GM18861 (cell line): Measurements from ENCODE around the gene SLC24A5.

Experiments used
- ATAC-seq: cut with Tn5 transposase; IDR thresholded peaks from one replicate; pipeline ENCODE4 v1.9.1; 2021; ENCODE audit not compliant: unreplicated experiment

SLC24A5 gene

DNA sequence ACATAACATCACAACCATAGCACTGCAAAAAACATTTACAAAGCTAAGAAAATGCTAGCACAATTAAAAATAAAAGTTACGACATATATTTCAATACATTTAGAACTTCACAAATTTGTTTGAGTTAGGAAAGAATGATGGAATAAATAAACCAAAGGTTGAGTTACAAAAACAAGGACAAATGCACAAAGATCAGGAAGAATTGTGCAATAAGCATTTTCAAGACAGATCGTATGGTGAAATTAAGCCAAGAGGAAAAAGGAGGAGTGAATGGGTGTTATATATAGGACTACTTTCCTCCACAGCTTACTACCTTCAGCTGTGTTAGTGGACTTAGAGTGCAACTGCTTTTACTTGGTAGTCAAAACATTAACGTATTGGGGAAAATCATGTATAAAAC, 64.7 kb downstream of the SLC24A5 start:
- no peak for ATAC-seq

DNA sequence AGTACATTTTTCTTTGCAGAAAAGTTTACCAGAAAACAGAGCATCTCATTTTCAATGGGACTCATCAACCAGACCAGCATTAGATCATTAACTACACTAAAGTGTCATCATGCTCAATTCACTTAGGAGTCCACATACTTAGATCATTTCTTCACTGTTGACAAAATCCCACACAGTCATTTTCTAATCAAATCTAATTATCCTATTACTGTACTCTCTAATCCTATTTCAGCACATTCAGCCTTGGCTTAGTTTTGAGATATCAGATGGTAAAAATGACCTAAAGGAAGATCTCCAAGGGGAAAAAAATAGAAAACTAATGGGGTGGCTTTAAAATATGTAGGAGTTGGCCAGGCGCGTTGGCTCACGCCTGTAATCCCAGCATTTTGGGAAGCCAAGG, 65.5 kb downstream of the SLC24A5 start:
- ATAC-seq: no peak

DNA sequence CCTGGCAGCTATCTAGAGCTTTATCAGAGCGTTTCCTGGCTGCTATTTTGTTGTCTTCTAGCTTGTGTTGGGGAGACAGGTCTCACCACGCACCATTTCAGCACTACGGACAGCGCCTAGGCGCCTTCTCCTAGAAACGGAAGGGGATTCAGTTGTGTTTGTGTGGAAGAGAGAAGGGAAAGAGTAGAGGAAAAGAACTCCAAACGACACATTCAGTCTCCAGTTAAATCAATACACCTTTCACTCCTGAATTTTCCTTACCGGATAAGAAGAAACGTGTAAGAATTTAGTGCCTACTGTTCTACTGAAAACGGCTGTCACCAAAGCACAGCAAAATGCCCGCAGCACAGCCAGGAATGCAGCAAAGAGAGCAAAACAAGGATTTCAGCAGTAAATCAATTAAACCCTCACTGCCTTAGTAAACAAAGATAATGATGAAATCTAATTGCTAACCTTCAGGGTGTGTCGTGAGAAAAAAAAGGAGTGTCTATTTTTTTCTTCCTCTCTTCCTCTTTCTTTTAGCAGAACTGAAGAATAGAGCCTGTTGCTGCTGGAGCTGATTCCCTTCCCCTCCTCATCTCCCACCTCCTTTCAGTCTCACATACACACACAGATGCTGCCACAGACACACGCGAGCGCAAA, 70.3 kb downstream of the SLC24A5 start:
- ATAC-seq: no peak

DNA sequence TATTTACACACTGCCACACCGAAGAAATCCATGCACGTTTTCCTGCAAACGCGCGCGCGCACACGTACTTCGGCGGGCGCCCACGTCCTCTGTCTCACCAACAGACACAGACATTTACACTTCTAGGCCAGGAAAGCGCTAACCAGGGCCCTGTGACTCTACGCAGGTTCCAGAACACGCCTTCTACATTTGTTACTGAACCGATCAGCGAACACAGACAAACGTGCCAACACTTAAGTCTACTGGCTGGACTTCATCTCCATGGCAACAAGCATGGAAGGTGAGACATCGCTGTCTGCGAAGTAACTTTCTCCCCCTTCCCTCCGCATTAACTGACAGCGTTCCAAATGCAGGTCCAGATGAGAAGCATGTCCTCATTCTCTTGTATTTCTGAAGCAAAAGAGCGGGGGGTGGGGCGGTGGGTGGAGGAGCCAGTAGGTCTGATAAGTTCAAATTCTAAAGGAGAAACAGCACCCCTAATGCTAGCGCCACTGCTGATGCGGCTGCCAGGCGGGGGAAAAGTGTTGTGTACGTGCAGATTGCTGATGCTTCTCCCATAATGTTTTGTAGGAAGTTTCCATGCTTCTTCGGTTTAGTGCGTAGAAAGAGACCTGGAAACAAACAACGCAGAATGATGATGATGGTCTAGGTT, 70.9 kb downstream of the SLC24A5 start, which contains the start of gene CTXN2:
Gene CTXN2, plus strand, starts transcription at position 92 of the 652 bp plus-strand sequence. CDS start 9,636 bp downstream, outside the sequence.
- no peak for ATAC-seq
